ENCODE results near the gene SIGLEC9. TPM values are rescaled to one million over a fixed set of nuclear protein-coding genes. Genes with fewer than 3 reads are reported as not detected.
"Not testable (repeated sequence)": the region's sequence is repeated elsewhere in the genome, so short reads cannot be mapped to it uniquely, and the experiment has no call there.

SIGLEC9 gene
- total RNA-seq, 1 donor, result 9.4 TPM

DNA sequence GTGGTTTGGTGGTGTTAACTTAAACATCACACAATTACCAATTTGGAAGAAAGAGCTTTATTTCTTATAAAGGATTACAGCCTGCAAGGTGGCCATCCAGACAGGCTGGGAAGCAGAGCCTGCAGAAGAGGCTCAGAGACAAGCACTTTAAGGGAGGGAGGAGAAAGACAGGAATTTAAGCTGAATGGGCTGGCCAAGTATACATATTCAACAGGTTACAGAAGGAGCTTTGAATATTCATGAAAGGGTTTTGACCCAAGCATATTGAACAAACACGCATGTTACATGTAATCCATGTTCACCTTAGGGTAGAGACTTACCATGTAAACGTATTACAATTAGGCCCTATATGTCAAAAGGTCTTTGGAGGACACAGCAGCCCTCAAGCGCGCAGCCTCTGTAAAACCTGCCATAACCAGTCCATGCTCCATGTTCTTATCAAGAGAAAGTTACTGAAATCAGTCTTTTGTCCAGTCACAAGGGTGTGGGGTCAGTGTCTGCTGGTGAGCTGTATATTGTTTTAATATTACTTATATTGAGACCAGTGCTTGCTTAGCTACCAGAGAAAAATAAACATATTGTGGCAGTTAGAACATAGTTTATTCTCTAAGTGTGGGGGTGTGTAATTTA, 37.3 kb downstream of the SIGLEC9 start:
- H3K27me3 ChIP-seq (ENCODE audit: insufficient read depth, low read length), result no peaks in the 10 kb centered on the region
- no peaks in the 10 kb centered on the region for H3K9me3 ChIP-seq (ENCODE audit: low read depth, low read length)
- H3K4me3 ChIP-seq (ENCODE audit: low read length), result no peak overlapping the region
- peaks cover 14% of the 10 kb centered on the region for H3K4me1 ChIP-seq (ENCODE audit: insufficient read depth, low read length)

DNA sequence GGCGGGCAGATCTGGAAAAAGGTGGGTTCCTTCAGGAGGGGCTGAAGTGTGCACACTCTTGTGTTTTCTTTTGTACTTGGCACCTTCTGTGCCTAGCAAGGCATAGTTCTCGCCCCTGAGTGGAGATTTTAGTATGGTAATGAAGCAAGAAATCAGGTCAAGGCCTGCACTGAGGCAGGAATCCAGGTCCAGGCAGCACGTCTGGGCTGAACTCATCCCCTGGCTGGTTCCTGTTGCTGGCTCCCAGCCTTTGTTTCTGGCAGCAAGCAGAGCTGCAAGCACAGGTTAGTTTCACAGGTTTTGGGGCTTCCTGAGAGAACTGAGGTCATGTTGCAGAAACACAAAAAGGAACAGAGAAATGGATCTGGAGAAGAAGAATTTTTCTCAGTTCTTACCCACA, 38.6 kb downstream of the SIGLEC9 start:
- Histone ChIP-seq H3K9me3 (ENCODE audit: low read depth, low read length) (no peaks in the 10 kb centered on the region), H3K4me1 (ENCODE audit: insufficient read depth, low read length) (peaks cover 25% of the 10 kb centered on the region), H3K4me3 (ENCODE audit: low read length) (no peak overlapping the region), H3K27me3 (ENCODE audit: insufficient read depth, low read length) (no peaks in the 10 kb centered on the region)

DNA sequence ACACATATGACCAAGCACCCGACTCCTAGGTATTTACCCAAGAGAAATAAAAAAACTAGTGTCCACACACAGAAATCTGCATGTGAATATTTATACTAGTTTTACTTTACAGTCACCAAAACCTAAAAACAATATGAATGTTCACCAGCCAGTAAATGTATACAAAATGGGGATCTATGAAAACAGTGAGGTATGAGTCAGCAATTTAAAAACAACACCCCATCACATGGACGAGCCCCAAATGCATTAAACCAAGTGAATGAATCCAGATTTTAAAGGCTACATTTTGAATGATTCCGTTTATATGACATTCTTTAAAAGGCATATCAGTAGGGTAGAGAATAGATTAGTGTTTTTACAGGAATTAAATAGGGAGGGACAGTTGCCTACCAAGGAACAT, 39.5 kb downstream of the SIGLEC9 start:
- H3K27me3 ChIP-seq (ENCODE audit: insufficient read depth, low read length), result no peaks in the 10 kb centered on the region
- no peaks in the 10 kb centered on the region for H3K9me3 ChIP-seq (ENCODE audit: low read depth, low read length)
- H3K4me1 ChIP-seq (ENCODE audit: insufficient read depth, low read length), result peaks cover 20% of the 10 kb centered on the region
- no peak overlapping the region for H3K4me3 ChIP-seq (ENCODE audit: low read length)

DNA sequence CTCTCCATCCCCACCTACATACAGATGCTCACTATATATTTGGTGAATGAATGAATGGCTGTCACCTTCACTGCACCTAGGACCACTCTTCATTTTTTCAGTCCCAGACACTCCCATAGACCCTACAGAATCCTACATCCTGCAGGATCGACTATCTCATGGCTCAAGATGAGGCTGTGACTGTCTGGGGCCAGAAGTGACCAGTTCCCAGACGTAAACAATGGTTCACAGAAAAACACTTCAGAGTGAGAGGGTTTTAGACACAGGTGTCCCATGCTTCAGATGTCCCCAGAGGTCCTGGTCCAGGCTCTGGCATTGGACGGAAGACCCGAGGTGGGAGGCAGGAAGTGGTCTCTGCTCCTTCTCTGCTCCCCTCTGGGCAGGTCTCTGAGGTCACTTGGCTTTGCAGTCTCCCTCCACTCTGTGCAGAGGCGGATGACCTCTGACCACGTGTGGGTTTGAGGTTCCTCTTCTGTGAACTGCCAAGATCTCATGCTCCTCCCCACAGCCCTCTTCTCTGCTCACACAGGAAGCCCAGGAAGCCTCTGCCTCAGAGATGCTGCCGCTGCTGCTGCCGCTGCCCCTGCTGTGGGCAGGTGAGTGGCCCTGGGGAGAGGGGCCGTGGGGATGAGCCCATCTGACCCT, 42.3 kb downstream of the SIGLEC9 start:
- peaks cover 22% of the 10 kb centered on the region for H3K4me1 ChIP-seq (ENCODE audit: insufficient read depth, low read length)
- H3K27me3 ChIP-seq (ENCODE audit: insufficient read depth, low read length), result no peaks in the 10 kb centered on the region
- H3K4me3 ChIP-seq (ENCODE audit: low read length), result no peak overlapping the region
- H3K9me3 ChIP-seq (ENCODE audit: low read depth, low read length), result no peaks in the 10 kb centered on the region

DNA sequence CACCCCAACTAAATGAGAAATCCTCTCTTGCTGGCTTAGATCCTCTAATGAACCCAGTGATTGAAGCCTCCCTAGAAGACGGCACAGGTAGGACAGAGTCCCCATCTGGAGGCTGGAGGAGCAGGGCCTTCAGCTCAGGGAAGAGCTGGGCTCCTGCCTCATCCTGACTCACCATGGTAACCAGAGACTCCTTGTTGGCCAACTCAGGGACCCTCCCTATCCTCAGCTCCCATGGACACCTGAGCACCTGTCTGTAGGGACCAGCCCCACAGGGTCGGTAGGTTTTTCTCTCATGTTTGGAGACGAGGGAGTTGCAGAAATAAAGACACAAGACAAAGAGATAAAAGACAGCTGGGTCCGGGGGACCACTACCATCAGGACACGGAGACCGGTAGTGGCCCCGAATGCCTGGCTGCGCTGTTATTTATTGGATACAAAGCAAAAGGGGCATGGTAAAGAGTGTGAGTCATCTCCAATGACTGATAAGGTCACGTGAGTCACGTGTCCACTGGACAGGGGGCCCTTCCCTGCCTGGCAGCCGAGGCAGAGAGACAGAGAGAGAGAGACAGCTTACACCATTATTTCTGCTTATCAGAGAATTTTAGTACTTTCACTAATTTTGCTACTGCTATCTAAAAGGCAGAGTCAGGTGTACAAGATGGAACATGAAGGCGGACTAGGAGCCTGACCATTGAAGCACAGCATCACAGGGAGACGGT, 44.0 kb downstream of the SIGLEC9 start:
- H3K4me1 ChIP-seq (ENCODE audit: insufficient read depth, low read length), result peaks cover 22% of the 10 kb centered on the region
- H3K27me3 ChIP-seq (ENCODE audit: insufficient read depth, low read length), result no peaks in the 10 kb centered on the region
- no peak overlapping the region for H3K4me3 ChIP-seq (ENCODE audit: low read length)
- no peaks in the 10 kb centered on the region for H3K9me3 ChIP-seq (ENCODE audit: low read depth, low read length)

DNA sequence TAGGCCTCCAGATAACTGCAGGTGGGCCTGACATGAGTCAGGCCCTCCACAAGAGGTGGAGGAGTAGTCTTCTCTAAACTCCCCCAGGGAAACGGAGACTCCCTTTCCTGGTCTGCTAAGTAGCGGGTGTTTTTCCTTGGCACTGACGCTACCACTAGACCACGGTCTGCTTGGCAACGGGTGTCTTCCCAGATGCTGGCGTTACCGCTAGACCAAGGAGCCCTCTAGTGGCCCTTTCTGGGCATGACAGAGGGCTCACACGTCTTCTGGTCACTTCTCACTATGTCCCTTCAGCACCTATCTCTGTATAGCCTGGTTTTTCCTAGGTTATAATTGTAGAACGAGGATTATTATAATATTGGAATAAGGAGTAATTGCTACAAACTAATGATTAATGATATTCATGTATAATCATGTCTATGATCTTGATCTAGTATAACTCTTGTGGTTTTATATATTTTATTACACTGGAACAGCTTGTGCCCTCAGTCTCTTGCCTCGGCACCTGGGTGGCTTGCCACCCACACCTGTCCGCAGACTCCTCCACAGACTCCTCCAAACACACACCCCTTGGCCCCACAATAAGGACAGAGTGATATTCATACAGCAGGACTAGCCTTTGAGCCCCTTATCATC, 44.7 kb downstream of the SIGLEC9 start:
- peaks cover 22% of the 10 kb centered on the region for H3K4me1 ChIP-seq (ENCODE audit: insufficient read depth, low read length)
- H3K9me3 ChIP-seq (ENCODE audit: low read depth, low read length); H3K27me3 ChIP-seq (ENCODE audit: insufficient read depth, low read length); H3K4me3 ChIP-seq (ENCODE audit: low read length): not testable (repeated sequence)

DNA sequence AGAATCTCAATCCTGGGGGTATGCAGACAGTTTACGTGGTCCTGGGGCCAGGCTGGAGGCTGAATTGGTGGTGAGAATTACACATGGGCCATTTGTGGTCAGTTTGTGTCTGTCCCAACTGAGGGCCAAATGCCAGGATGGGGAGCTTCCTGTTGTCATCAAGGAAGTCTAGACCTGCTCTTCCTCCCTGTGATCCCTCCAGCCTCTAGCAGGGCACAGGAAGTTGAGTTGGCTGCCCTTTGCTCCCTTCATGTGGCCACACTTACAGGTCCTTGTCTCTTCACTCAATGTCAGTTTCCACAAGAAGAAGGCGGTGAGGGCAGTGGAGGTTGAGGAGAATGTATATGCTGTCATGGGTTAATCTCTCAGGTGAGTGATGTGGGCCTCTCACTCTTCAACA, 47.5 kb downstream of the SIGLEC9 start:
- no peaks in the 10 kb centered on the region for H3K9me3 ChIP-seq (ENCODE audit: low read depth, low read length)
- no peak overlapping the region for H3K4me3 ChIP-seq (ENCODE audit: low read length)
- H3K27me3 ChIP-seq (ENCODE audit: insufficient read depth, low read length), result no peaks in the 10 kb centered on the region
- H3K4me1 ChIP-seq (ENCODE audit: insufficient read depth, low read length), result peaks cover 15% of the 10 kb centered on the region

DNA sequence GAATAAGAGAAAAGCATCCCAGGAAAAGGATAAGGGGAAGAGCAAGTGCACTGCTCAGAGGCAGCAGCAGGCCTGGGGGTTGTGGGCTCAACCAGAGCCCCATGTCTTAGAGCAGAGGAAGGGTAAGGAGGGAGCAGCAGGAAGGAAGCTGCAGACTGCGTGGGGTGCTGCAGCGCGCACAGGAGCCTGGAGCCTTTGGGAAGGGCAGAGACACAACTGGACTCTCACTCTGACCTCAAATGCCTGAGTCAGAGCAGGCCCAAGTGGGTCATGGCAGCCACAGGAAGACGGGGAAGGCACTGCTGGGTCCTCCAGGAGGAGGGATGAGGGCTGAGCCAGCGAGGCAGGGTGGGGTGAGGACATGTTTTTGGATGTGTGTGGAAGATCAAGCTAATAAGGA, 49.0 kb downstream of the SIGLEC9 start:
- no peaks in the 10 kb centered on the region for H3K9me3 ChIP-seq (ENCODE audit: low read depth, low read length)
- H3K4me1 ChIP-seq (ENCODE audit: insufficient read depth, low read length), result peaks cover 4% of the 10 kb centered on the region
- no peak overlapping the region for H3K4me3 ChIP-seq (ENCODE audit: low read length)
- H3K27me3 ChIP-seq (ENCODE audit: insufficient read depth, low read length), result no peaks in the 10 kb centered on the region

DNA sequence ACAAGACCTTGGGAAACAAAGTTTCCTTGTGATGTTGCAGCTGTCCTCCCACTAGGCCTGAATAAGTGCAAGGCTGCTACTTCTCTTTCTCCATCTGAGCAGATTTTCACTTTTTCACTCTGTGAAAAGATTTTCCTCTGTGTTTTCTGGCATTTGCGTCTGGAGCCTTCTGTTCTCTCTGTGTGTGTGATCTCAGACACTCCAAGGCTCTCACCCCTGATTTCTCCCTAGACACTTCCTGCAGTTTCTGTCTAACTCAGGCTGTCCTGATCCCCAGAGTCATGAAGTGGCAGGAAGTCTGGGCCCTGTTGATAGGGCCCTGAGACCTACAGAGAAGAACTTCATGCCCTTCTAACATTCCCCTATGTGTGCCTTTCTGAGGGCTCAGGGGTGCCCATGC, 54.5 kb downstream of the SIGLEC9 start:
- Histone ChIP-seq H3K4me1 (ENCODE audit: insufficient read depth, low read length) (peaks cover 22% of the 10 kb centered on the region), H3K27me3 (ENCODE audit: insufficient read depth, low read length) (no peaks in the 10 kb centered on the region), H3K9me3 (ENCODE audit: low read depth, low read length) (no peaks in the 10 kb centered on the region), H3K4me3 (ENCODE audit: low read length) (no peak overlapping the region)

Other genes with a start within 250 kb of the SIGLEC9 start
- 0.21 TPM for gene KLK4, start 213.5 kb upstream of the SIGLEC9 start, total RNA-seq
- not detected for gene KLK5, start 171.9 kb upstream of the SIGLEC9 start, total RNA-seq
- not detected for gene KLK6, start 155.3 kb upstream of the SIGLEC9 start, total RNA-seq
- not detected for gene KLK7, start 141.0 kb upstream of the SIGLEC9 start, total RNA-seq
- gene KLK8, start 123.3 kb upstream of the SIGLEC9 start, total RNA-seq, result not detected
- not detected for gene KLK10, start 105.2 kb upstream of the SIGLEC9 start, total RNA-seq
- not detected for gene KLK11, start 98.3 kb upstream of the SIGLEC9 start, total RNA-seq
- gene KLK12, start 89.9 kb upstream of the SIGLEC9 start, total RNA-seq, result not detected
- gene KLK13, start 59.8 kb upstream of the SIGLEC9 start, total RNA-seq, result not detected
- 0.10 TPM for gene KLK14, start 42.0 kb upstream of the SIGLEC9 start, total RNA-seq
- gene CTU1, start 16.5 kb upstream of the SIGLEC9 start, total RNA-seq, result 1.9 TPM
- 6.0 TPM for gene SIGLEC7, start 17.4 kb downstream of the SIGLEC9 start, total RNA-seq
- gene CD33, start 100.2 kb downstream of the SIGLEC9 start, total RNA-seq, result 24.5 TPM
- gene SIGLECL1, start 126.2 kb downstream of the SIGLEC9 start, total RNA-seq, result not detected
- not detected for gene IGLON5, start 186.7 kb downstream of the SIGLEC9 start, total RNA-seq
- 0.10 TPM for gene VSIG10L, start 217.2 kb downstream of the SIGLEC9 start, total RNA-seq
- gene ETFB, start 241.5 kb downstream of the SIGLEC9 start, total RNA-seq, result 21.5 TPM
- gene CLDND2, start 244.1 kb downstream of the SIGLEC9 start, total RNA-seq, result 0.10 TPM
- gene NKG7, start 247.7 kb downstream of the SIGLEC9 start, total RNA-seq, result 119 TPM

All from mononuclear cell (primary cell).